Measurements from ENCODE around the gene FAM107B.
A peak's percentile ranks its signal among the peaks of the same experiment; 100 is the strongest.

FAM107B gene

DNA sequence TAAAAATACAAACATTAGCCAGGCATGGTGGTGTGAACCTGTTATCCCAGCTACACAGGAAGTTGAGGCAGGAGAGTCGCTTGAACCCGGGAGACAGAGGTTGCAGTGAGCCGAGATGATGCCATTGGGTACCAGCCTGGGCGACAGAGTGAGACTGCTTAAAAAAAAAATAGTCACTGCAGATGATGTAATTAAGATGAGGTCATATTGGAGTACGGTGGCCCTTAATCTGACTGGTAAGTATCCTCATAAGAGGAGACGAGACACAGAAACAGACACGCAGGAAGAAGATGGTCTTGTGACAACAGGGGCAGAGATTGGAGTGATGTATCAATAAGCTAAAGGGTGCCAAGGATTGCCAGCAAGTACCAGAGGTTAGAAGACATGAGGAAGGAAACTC lies 156.0 kb downstream of the FAM107B start:
- DNase-seq, result no peak

DNA sequence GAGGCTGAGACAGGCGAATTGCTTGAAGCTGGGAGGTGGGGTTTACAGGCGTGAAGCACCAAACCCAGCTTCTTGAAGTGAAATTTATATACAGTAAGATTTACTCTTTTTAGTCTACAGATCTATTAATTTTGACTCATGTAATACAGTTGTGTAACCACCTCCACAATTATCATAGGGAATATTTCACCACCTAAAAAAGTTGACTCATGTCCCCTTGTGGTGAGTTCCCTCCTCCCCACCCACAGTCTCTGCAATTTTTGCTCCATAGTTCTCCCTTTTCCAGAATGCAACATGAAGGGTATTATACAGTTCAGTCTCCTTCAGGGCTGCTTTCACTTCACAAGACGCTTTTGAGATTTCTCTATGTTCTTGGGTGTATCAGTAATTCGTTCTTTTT lies 156.8 kb downstream of the FAM107B start:
- no peak for DNase-seq

DNA sequence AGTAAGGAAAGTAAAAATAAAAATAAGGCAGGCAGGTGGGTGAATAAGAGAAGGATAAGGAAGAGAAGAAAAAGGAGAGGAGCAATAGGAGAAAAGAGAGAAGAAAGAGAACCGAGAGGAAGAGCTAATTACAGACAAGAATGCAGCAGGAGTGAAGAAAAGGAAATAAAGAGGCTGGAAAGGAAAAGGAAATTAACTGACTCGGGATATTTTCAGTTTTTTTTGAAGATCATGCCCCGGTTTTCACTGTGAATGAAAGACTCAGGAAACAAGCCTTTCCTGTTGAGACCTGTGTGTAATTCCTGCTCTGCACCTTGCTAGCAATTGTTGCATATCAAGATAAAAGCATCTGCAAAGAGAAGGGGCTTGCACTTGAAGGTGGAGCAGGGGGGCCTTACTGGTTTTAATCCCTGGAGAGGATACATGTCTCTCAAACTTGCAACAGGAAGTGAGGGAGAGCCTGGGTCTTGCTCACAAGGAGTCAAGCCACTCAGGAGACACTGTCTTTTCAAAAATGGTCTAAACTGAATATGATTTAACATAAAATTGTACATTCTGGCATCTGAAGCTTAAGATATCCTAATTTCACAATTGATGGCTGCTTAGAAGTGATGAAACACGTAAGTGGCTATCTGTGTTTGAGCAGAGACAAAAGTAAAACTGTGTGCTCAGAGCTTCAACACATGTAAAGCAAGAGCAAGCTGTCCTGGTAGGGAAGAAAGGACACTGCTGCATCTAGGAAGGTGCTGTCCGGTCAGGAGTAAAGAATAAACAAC lies 157.6 kb downstream of the FAM107B start:
- DNase-seq, result no peak

DNA sequence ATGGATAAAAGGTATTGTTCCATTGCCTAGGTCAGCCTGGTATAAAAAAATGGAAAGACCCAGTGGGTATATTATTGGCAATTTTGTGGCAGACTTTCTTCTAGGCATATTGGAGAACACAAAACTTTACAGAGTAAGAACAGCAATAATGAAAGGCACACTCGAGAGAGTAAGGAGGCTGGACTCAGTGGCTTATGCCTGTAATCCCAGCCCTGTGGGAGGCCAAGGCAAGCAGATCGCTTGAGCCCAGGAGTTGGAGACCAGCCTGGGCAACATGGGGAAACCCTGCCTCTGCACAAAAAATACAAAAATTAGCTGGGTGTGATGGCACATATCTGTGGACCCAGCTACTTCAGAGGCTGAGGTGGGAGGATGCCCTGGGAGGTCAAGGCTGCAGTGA lies 158.2 kb downstream of the FAM107B start:
- no peak for DNase-seq

DNA sequence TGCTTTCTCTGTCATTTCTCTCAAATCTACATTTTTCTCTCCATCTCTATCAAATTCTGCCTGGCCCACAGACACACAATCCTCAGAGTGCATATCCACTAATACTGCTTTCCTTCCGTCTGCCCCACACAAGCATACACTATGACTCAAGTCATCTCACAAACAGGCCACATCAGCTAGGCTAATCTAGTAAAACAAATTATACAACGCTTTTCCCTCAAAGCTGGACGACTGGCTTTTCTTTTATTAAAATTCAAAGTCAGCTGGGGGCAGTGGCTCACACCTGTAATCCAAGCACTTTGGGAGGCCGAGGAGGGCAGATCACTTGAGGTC lies 161.1 kb downstream of the FAM107B start:
- no peak for DNase-seq

DNA sequence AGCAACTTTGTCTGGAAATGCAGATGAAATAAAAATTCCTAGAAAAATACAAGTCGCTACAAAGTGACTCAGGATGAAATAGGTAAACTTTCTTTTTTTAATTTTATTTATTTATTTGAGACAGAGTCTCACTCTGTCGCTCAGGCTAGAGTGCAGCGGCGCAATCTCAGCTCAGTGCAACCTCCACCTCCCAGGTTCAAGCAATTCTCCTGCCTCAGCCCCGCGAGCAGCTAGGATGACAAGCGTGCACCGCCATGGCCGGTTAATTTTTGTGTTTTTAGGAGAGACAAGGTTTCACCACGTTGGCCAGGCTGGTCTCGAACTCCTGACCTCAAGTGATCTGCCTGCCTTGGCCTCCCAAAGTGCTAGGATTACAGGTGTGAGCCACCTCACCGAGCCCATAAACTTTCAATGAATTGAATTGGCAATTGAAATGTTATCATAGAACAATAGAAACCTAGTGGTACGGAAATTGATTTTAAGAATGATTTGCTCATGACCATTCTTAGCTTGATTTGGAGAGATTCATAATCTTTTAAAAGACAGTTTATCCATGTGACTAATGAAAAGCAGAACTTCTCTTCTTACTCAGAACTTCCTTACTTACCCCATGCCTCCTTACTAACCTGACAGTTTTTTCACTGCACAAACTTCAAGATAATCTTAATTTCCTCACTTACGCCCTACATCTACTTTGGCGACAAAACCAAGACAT lies 161.7 kb downstream of the FAM107B start:
- DNase-seq, result no peak

DNA sequence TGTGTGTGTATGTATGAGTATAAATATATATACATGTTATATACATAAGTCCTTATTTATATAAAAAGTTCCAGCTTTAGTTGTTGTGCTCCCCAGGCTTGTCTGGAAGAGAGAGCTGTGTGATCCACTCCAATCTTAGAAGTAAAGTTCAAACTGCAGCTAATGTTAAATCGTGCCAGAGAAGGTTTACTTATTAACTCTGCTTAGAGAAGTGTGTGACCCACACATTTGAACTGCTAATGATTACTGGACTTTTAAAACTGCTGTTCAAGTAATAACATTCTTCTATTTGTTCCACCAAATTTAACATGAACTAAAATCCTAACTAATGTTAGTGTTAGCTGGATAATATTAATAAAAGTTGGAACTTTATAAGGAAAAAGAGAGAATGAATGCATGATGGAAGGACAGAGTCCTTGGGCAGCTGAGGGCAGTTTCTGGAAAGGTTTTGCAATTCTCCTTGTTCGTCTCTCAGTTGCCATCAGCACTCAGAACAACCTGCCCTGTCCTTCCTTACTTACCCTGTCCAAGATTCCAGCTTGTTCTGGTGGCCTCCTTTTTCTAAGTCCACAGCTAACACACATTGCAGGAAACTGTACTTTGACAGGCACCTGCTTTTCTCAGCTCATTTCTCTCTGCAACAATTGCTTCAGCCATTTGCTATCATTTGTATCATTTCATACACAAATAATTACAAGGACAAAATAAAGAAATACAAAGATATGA lies 162.6 kb downstream of the FAM107B start:
- no peak for DNase-seq

DNA sequence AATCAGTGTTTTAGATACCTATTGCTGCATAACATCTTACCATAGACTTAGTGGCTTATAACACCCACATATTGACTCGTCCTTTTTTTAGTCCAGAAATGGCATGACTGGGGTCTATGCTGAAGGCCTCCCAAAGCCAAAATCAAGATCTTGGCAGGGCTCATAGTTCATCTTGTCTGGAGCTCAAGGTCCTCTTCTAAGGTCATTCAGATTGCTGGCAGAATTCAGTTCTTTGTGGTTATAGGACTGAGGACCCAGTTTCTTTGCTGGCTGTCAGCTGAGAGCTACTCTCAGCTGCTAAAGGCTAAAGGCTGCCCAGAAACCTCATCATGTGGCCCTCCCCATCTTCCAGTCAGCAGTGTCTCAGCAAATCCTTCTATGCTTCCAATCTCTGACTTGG lies 165.5 kb downstream of the FAM107B start:
- no peak for DNase-seq

DNA sequence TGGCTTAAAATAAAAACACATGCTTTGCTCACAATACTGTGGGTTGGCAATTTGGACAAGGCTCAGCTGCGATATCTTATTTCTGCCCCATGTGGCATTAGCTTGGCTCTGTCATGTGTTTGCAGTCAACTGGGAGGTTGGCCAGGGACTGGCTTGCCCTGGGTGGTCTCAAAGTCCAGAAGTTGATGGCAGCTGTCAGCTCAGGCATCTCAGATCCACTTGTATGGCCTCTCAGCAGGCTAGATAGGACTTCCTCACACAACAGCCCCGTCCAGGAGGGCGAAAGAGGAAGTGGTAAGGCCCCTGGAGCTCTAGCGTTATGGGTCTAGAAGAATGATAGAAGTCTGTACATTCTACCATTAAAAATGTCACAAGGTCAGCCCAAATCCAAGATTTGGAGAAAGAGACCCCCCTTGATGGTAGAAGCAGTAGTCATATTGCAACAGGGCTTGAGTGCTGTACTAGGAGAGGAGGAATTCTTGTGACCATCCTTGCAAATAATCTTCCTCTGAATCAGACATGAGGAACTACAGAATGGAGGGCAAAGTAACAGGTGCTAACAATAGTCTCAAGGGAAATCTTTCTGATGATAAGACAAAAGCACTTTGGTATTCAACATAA lies 166.2 kb downstream of the FAM107B start:
- DNase-seq, result no peak

DNA sequence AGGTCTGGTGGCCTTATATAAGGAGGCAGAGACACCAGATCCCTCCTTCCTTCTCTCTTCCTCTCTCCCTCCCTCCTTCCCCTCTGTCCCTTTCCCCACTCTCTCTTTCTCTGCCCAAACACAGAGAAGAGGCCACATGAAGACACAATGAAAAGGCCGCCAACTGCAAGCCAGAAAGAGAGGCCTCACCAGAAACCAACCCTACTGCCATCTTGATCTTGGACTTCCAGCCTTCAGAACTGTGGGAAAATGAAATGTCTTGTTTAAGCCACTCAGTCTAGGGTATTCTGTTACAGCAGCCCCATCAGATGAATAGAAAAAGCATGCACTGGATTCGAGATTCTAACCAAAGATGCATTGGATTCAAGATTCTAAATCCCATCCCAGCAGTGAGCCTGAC lies 168.1 kb downstream of the FAM107B start:
- no peak for DNase-seq

DNA sequence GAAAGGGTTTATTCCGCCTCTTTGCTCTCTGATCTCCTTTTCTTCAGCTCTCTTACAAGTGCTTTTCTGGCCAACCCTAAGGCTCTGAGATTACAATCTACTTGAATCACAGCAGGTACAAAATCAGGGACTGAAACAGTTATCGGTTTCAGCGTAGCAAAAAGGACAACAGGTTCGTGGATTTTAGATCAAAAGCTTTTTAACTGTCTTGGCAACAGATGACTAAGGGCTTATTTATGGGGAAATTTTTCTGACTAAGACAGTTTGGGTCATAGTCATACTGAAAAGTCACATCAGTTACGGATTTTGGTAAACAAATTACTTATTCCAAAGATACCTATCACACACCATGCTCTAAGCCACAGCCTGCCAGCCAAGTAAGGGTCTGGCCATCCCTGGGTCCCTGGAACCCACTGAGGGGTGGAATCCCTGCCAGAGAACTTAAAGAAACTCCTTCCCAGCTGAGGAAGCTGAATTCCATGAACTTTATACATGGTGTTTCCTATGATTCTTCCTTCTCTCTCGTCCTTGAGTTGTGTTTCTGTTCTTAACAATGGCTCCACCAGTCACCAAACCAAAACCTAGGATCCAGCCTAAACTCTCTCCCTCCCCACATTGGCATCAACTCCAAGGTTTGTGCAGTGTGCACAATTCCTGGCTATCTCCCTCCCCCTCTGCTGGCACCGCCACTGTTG lies 169.3 kb downstream of the FAM107B start:
- peak; percentile 94 for DNase-seq

DNA sequence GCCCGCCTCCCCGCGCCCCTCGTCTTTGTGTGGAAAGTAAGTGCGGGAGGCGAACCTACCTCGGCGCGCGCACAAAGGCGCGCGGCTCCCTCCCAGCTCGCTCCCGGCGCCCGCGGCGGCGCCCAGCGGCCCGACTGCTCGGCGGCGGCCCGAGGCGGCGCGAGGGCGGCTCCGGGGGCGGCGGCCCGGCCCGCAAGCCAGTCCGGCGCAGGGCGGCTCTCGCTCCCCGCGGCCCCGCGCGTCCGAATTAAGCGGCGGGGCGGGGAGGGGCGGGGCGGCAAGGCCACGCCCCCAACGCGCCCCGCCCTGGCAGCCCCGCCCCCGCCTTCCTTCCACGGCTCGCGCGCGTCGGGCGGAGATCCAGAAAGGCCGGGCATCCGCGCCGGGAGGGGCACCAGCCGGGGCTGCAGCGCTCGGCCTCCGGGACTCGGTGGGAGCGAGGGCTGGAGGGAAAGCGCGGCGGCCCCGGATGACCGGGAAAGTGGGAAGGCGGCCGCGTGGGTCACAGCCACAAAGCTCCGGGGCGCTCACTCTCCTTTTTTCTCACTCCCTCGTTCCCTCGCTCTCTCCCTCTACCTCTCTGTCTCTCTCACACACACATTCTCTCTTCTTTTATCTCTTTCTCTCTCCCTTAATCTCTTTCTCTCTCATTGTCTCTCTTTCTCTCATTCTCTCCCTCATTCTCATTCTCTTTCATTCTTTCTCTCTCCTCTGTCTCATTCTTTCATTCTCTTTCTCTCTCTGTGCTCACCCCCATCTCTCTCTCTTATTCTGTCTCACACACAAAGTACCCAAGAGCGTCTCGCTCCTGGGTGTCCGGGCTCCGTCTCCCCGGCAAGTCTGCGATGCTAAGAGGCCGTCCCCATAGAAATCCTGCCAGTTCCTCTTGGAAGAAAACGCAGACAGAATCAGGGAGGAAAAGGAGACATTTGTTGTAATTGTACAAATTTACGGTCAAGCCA lies 170.2 kb downstream of the FAM107B start:
- DNase-seq, result peak; percentile 84

DNA sequence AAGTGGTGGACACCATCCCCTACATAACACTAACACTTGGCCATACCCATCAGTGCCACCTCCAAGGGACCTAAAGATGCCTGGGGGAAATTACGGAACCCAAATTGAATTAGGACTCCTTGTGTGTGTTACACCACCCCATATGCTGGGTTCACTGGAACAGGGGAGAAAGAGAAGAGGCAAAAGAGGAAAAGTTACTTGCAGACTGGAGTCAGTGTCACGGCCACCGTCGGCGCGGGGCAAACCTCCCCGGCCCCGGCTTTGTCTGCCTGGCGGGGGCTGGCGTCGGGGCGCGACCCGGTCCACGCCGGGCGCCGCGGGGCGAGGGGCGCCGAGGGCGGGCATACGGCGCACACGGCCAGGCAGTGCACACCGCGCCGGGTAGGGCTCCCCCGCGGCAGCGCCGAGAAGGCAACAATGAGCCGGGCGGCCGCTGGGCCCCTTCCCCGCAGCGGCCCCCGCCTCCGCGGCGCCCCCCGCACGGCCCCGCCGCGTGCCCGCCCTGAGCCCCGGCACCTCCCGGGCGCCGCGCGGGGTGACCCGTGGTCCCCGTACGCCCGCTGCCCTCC lies 171.1 kb downstream of the FAM107B start:
- no peak for DNase-seq

DNA sequence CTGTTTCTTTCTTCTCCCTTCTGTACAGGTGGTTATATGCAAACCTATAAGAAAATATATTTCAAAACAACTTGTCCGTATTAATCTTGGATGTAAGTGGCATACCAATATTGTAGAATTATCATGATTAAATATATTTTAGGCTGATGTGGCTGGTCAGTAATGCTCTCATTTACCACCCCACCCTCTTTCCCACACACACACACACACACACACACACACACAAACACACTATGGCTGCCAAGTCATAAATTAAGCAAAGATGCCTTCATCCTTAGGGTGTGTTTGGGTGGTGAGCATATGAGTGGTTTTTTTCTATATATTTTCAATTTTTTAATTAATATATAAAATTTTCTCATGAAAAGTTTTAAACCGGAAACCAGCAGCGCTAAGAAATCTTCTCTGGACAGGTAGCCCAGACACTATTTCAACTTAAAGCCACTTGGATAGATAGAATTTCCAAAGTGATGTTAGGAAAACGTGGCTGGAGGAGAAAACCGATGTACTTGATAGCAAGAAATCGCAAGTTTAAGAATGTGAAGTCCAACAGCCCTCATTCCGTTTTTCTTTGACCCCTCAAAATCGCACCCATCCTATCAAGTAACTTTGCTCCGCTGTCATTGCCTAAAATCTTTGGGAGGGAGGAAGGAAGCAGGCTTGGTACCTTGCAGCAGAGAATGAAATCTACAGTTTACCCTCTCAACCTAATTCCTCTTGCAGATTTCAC lies 171.7 kb downstream of the FAM107B start:
- no peak for DNase-seq

DNA sequence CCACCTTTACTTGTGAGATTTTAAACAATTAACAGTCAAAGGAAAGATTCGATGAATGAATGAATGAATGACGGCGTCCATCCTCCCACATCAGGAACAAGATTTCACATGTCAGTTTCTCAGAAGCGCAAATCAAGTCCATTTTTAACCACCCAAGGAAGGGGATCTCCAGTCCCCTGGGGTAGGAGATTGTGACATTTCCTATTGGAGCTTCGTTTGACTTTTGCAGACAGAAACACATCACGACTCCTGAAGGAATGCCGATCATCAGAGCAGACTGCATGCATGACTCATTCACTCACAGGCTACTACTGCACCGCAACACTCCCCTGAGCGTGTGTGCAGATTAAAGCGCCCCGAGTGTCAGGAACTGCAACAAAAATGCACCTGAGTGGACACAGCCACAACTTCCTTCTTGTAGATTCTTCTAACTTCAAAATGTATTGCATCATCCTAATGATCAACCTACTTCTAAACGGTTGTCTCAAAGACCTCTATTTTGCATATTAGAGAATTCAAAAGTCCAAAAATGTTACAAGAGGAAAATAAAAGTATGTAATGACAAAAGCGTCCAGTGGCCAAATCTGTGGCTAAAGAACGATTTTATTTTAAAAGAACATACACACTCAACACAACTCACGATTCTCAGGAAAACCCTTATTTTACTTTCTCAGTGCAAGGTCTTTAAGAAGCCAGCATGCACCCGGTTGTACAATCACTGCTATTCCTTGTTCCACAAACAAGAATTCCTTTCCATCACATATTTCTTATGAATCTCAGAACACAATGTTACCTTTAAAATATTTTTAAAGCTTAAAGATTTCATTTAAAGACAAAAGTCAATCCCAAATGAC lies 172.6 kb downstream of the FAM107B start:
- peak; percentile 82 for DNase-seq

DNA sequence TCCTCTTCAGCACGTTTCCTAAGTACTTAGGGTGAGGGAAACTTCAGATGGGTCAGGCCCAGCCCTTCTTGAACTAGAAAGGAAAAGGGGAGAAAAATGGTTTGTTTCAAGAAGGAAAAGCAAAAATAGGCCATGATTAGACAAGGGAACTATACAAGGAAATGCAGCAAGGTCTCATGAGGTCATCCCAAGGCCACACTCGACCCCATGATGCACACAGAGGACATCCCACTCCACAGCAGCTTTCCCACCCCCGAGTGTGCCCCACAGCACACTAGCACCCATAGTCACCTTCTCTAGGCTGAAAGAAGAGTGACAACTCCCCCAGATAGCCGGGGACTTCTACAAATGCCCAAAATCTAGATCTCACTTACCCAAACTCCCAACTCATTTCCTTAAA lies 173.4 kb downstream of the FAM107B start:
- DNase-seq, result no peak

DNA sequence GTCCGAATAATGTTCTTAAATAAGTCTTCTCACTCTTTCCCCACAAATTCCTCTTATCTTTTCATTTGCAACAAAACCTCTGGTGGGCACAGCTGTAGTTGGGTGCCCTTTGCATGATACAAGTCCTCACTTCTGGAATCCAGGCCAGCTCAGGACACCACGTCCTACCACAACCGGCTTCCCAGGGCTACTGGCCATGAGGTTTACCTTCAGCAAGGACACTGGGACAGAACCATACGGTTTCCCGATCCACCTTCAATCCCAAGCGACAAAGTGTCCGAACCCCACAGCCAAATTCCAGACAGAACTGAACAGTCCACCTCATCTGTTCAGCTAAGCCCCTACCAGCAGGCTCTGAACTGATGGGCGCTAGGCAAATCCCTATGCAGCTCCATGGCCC lies 174.6 kb downstream of the FAM107B start:
- DNase-seq, result no peak

DNA sequence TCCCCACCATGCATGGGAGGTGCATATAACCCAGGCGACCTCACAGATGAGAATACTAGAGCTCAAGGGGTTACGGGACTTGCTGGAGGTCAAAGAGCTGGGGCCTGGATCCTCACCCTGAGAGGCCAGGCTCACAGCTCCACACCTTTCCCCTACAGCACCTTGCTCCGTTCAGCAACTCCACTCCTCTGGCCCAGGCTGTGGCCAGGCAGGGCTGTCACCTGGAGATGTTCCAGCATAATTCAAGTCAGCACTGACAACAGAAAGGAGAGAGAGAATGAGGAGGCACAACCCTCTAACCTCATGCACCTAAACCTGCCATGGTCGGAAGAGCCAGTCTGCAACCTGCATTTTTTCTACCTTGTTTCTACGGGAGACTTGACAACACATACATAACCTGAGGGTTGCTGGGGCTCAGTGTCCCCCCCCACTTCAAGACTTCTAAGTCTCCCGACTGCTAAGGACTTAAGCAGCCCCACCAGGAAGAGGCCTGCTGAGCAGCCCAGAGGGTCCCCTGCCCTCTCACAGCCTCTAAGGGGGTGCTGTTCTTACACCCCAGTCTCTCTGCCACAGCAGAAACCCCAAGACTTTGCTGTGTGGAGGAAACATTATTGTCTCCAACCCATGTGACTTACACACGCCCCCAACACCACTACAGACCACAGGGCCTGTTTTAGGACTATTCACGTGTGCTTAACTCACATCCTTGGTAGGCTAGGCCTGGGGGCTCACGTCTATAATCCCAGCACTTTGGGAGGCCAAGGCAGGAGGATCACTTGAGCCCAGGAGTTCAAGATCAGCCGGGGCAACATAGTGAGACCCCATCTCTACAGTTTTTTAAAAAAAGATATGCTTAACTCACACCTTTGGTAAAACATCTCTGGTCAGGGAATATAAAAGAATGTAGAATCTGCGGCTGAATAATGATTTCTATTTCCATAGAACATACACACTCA lies 175.6 kb downstream of the FAM107B start:
- no peak for DNase-seq

Data from activated CD4-positive, alpha-beta T cell treated with anti-CD3 and anti-CD28 coated beads, Interleukin-10, Interleukin-2, amounts not matched to agents 100 ng/mL and 50 ng/mL, durations not matched to agents 16 hours and 8 hours (primary cell).